ENCODE results near the gene ADCY9. TPM values are rescaled to one million over a fixed set of nuclear protein-coding genes. Genes with fewer than 3 reads are reported as not detected.
"Not testable (repeated sequence)": the region's sequence is repeated elsewhere in the genome, so short reads cannot be mapped to it uniquely, and the experiment has no call there.

Gene ADCY9
- total RNA-seq, 1 donor = 9.7 TPM

DNA sequence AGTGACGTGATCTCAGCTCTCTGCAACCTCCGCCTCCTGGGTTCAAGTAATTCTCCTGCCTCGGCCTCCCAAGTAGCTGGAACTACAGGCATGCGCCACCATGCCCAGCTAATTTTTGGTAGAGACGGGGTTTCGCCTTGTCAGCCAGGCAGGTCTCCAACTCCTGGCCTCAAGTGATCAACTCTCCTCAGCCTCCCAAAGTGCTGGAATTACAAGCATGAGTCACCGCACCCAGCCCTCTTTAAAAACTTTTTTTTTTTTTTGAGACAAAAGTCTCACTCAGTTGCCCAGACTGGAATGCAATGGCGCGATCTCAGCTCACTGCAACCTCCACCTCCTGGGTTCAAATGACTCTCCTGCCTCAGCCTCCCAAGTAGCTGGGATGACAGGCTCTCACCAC lies 43.1 kb downstream of the ADCY9 start:
- H3K4me1 ChIP-seq (ENCODE audit: insufficient read depth, low read length); H3K9me3 ChIP-seq (ENCODE audit: low read depth, low read length); H3K27me3 ChIP-seq (ENCODE audit: insufficient read depth, low read length); H3K4me3 ChIP-seq (ENCODE audit: low read length): not testable (repeated sequence)

DNA sequence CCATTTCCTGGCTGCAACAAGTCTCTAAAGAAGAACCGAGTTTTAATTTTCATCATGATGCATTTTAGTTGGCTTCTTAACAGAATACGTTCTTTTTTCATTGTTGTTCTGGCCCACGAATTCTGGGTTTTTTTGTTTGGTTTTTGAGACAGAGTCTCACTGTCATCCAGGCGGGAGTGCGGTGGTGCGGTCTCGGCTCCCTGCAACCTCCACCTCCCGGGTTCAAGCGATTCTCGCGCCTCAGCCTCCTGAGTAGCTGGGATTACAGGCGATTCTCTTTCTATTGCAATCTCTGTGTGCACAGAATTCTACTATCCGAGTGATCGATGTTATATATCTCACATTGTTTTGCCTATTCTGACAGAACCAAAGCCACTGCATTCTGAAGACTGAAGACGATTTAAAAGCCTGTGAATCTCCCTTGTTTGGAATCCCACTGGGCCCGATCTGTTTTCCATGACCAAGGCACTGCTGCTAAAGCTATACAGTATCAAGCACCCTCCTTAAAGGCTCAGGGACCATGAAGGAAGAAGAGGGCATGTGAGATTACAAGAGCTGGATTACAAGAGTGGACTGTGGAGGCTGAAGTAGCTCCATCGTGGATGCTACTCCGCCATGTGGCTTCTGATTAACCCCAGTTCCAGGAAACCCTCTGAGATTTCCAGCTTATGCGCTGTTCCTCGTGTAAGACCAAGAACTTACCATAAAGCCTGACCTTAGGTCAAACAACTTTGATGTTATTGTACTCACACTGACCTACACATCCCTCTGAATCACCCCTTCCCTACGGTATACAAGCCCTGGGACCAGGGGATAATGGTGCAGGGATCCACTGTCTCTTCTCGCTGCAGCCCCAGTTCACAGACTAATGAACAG lies 44.3 kb downstream of the ADCY9 start:
- Histone ChIP-seq H3K27me3 (ENCODE audit: insufficient read depth, low read length) (no peaks in the 10 kb centered on the region), H3K4me3 (ENCODE audit: low read length) (no peak overlapping the region), H3K4me1 (ENCODE audit: insufficient read depth, low read length) (no peaks in the 10 kb centered on the region), H3K9me3 (ENCODE audit: low read depth, low read length) (no peaks in the 10 kb centered on the region)

DNA sequence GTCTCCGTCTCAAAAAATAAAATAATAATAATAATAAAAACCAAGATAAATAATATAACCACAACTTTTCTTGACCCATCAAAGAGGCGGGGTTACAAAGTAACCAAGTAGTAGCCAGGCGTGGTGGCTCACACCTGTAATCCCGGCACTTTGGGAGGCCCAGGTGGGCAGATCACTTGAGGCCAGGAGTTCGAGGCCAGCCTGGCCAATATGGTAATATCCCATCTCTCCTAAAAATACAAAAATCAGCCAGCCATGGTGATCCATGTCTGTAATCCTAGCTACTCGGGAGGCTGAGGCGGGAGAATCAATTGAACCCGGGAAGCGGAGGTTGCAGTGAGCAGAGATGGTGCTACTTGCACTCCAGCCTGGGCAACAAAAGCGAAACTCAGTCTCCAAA lies 45.3 kb downstream of the ADCY9 start:
- Histone ChIP-seq H3K4me1 (ENCODE audit: insufficient read depth, low read length) (no peaks in the 10 kb centered on the region), H3K9me3 (ENCODE audit: low read depth, low read length) (no peaks in the 10 kb centered on the region), H3K27me3 (ENCODE audit: insufficient read depth, low read length) (no peaks in the 10 kb centered on the region), H3K4me3 (ENCODE audit: low read length) (no peak overlapping the region)

DNA sequence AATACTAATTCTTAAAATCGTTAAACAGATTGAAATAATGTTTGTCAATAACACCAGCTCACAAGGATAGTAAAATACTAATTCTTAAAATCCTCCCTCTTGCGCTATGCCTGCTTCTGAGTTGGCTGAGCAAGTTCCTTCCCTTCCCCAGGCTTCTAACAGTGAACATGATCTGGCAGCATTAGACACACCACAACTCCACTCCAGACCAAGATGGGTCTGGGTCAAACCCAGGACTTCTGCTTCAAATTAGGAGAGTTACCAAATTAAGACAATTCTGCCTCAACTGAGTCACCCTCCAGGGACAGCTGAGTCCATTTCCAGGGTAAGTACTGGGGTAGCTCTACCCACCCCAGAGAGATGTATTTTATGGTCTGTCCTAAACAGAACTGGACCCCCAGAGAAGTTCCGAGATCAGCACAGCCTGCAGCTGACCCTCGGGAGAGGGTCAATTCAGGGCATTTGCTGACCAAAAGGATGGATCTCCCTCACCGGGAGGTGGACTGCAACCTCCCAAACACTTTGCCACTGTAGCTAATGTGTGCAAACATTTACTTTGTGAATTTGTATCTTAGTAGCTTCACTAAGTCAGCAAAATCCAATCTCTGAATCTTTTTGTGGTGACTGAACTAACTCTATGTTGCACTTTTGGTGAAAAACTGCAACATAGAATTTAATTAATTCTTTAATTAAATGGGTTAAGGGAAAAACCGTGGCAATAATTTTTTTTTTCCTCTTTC lies 48.8 kb downstream of the ADCY9 start:
- Histone ChIP-seq H3K27me3 (ENCODE audit: insufficient read depth, low read length) (no peaks in the 10 kb centered on the region), H3K4me3 (ENCODE audit: low read length) (no peak overlapping the region), H3K4me1 (ENCODE audit: insufficient read depth, low read length) (peaks cover 11% of the 10 kb centered on the region), H3K9me3 (ENCODE audit: low read depth, low read length) (peaks cover 2% of the 10 kb centered on the region)

DNA sequence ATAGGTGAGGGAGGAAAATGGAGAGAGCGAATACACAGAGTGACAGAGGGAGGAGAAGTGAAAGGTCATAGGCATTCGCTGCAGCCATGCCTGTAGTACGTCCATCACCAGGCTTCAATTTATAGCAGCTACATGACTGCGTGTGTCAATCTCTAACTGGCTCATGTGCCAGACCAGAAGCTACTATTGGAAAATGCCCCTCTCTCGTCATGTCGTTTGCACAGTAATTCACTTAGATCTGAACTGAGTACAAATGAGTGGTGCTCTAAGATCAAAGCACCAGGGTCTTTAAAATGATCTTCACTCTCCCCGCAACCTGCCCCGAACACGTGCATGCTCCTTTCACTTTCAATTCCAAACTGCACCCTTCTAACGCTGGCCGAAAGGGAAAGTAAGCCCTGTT lies 51.3 kb downstream of the ADCY9 start:
- no peaks in the 10 kb centered on the region for H3K27me3 ChIP-seq (ENCODE audit: insufficient read depth, low read length)
- peaks cover 16% of the 10 kb centered on the region for H3K4me1 ChIP-seq (ENCODE audit: insufficient read depth, low read length)
- H3K9me3 ChIP-seq (ENCODE audit: low read depth, low read length) = peaks cover 24% of the 10 kb centered on the region
- peak overlapping the region; percentile 24 for H3K4me3 ChIP-seq (ENCODE audit: low read length)

DNA sequence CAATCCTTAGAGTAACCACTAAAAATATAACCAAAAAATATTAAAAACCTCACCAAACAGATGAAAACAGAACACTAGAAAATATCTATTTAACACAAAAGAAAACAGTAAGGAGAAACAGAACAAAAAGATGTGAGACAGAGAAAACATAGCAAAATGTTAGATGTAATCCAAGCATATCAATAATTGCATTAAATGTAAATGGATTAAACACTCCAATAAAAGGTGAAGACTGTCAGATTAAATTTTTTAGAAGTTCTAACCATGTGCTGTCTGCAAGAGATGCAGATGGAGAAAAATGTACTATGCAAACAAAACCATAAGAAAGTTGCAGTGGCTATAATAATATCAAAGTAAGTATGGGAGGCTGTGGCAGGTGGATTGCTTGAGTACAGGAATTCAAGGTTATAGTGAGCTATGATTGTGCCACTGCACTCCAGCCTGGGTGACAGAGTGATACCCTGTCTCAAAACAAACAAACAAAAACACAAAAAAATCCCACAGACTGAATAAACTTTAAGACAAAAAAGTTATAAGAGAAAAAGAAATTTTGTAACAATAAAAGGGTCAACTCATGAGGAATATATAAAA lies 53.9 kb downstream of the ADCY9 start:
- peaks cover 24% of the 10 kb centered on the region for H3K9me3 ChIP-seq (ENCODE audit: low read depth, low read length)
- no peaks in the 10 kb centered on the region for H3K27me3 ChIP-seq (ENCODE audit: insufficient read depth, low read length)

DNA sequence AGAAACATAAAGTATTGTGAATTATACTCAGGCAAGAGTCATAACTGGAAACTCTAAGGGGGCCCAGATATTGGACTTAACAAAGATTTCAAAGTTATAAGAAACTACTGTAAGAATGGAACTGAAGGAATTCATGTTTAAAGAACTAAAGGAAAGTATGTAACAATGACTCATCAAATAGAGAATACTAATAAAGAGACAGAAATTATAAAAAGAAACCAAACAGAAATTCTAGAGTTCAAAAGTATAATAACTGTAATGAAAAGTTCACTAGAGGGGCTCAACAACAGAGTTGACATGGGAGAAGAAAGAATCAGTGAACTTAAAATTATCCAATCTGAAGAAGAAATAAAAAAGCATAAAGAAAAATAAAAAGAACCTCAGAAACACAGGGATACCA lies 55.4 kb downstream of the ADCY9 start:
- Histone ChIP-seq H3K4me1 (ENCODE audit: insufficient read depth, low read length) (peaks cover 23% of the 10 kb centered on the region), H3K9me3 (ENCODE audit: low read depth, low read length) (peaks cover 24% of the 10 kb centered on the region), H3K4me3 (ENCODE audit: low read length) (no peak overlapping the region), H3K27me3 (ENCODE audit: insufficient read depth, low read length) (no peaks in the 10 kb centered on the region)

More for the DNA sequence above, 53.9 kb downstream of the ADCY9 start:
- peaks cover 22% of the 10 kb centered on the region for H3K4me1 ChIP-seq (ENCODE audit: insufficient read depth, low read length)
- H3K4me3 ChIP-seq (ENCODE audit: low read length) = no peak overlapping the region

DNA sequence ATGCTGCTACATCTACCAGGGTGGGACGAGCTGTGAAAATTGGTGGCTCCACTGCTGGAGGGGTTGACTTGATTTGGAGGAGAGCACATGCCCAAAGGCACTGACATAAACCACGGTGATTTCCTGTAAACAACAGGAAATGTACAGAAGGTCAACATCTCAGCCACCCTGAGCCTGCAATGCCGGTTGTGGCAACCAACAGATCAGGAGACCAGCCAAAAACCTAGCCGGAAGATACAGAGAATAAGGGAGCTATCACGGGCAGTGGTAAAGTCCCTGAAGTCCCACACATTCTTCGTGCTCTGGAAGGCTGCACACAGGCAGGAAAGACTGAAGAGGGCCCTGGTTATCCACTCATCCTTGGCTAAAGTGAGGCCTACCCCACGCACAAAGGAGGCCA lies 56.2 kb downstream of the ADCY9 start:
- no peaks in the 10 kb centered on the region for H3K27me3 ChIP-seq (ENCODE audit: insufficient read depth, low read length)
- no peak overlapping the region for H3K4me3 ChIP-seq (ENCODE audit: low read length)
- peaks cover 20% of the 10 kb centered on the region for H3K4me1 ChIP-seq (ENCODE audit: insufficient read depth, low read length)
- H3K9me3 ChIP-seq (ENCODE audit: low read depth, low read length) = peaks cover 24% of the 10 kb centered on the region

DNA sequence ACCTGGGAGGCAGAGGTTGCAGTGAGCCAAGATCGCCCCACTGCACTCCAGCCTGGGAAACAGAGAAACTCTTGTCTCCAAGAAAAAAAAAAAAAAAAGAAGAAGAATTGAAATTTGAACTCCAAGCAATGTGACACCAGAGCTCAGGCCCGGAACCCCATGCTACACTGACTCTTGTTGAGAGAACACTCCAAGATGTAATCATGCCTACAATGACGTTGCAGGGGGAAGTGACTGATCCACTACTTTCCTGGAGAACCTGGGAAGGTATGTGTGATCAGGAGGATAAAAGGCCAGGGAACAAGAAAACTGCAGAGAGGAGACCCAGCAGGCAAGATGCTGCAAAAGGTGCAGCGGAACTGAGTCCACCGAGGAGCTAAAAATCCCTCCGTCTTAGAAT lies 57.9 kb downstream of the ADCY9 start:
- Histone ChIP-seq H3K9me3 (ENCODE audit: low read depth, low read length) (peaks cover 24% of the 10 kb centered on the region), H3K4me3 (ENCODE audit: low read length) (no peak overlapping the region), H3K4me1 (ENCODE audit: insufficient read depth, low read length) (peaks cover 28% of the 10 kb centered on the region), H3K27me3 (ENCODE audit: insufficient read depth, low read length) (no peaks in the 10 kb centered on the region)

DNA sequence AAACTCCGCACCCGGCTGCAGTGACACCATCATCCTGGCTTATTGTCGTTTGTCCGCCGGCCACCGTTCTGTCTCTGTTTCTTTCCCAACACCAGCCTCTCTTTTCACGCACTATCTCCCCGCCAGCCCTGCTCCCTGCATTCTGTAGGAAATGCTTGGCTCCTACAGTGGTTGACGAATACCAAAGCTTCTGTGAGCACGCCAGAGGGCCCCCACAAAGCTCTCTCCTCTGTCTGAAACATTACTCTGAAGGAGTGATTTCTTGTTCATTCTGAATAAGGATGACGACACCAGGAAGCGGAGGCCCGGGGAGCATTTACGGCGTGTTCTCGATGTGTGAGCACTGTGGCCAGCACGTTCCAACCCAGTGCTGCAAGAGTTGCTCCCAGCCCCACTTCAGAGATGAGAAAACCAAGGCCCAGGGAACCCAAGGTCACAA lies 58.8 kb downstream of the ADCY9 start:
- no peaks in the 10 kb centered on the region for H3K27me3 ChIP-seq (ENCODE audit: insufficient read depth, low read length)
- peaks cover 22% of the 10 kb centered on the region for H3K9me3 ChIP-seq (ENCODE audit: low read depth, low read length)
- peaks cover 37% of the 10 kb centered on the region for H3K4me1 ChIP-seq (ENCODE audit: insufficient read depth, low read length)
- H3K4me3 ChIP-seq (ENCODE audit: low read length) = no peak overlapping the region

DNA sequence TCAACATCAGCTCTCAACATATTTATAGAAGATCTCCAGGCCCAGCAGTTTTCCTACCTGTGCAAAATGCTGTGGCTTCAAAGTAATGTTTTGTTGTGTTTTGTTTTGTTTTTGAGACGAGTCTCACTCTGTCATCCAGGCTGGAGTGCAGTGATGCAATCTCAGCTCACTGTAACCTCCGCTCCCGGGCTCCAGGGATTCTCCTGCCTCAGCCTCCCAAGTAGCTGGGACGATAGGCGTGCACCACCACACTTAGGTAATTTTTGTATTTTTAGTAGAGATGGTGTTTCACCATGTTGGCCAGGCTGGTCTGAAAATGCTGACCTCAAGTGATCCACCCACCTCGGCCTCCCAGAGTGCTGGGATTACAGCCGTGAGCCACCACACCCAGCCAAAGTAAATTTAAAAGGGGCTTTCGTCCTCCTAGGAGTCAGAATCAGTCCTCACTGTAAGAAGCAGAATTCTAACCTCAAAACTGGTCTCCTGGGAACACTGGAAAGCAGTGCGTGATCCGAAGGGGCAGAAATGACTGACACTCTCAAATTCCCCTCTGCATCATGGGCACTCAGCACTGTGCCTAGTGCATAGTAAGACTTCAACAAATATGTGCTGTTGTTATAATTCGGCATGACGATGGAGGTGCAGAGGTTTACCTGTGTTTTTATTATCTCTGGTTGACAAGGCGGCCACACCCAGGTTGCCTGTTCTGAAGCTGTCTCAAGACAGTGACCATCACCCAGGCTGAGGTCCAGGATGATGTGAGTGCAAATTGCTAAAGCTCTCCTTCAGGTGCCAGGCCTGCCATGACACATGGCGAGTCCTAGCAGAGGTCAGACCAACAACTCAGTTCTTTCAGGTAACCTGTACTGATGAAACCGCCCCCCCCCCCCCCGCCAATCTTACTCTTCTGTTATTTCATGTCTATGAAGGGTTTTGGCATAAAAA lies 59.8 kb downstream of the ADCY9 start:
- peaks cover 42% of the 10 kb centered on the region for H3K4me1 ChIP-seq (ENCODE audit: insufficient read depth, low read length)
- H3K27me3 ChIP-seq (ENCODE audit: insufficient read depth, low read length) = no peaks in the 10 kb centered on the region
- peaks cover 12% of the 10 kb centered on the region for H3K9me3 ChIP-seq (ENCODE audit: low read depth, low read length)
- H3K4me3 ChIP-seq (ENCODE audit: low read length) = no peak overlapping the region

DNA sequence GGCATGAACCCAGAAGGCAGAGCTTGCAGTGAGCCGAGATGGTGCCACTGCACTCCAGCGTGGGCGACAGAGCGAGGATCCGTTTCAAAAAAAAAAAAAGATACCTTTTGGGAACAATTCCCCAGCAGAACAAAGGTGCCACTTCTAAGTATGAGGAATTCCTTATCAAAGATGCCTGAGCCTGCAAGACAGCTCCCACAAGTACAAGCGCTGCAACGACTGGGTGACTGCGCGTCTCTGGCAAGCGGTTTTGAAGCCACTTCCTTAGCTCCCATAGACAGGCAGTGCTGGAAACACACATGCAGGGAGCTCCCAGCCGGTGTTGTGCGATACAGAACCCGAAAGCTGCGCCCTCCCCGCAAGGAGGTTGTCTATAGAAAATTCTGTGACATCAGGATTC lies 60.5 kb downstream of the ADCY9 start:
- Histone ChIP-seq H3K27me3 (ENCODE audit: insufficient read depth, low read length) (no peaks in the 10 kb centered on the region), H3K4me1 (ENCODE audit: insufficient read depth, low read length) (peaks cover 42% of the 10 kb centered on the region), H3K9me3 (ENCODE audit: low read depth, low read length) (peaks cover 5% of the 10 kb centered on the region), H3K4me3 (ENCODE audit: low read length) (no peak overlapping the region)

DNA sequence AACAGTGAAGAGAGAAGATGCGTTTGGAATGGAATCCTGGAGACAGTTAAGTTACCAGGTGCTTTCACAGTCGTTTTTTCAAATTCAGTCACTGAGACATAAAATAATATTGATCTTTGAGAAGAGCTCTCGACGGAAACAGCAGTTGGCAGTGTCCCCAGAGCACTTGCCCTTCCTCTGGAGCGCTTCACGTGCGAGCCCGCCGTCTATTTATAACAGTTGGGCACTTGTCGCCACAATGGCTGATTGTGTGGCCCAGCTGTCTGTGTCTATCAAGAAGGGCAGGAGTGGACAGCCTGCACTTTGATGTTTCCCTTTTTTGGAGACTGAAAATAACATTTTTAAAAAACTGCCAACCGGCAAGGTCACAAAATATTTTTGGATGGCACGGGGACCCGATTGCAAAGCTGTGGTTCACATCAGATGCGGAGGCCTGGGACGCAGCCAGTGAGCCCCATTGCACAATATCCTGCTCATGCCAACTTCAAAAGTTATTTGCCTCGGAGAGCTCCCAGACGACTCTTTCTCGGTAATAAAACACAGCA lies 62.9 kb downstream of the ADCY9 start:
- Histone ChIP-seq H3K4me3 (ENCODE audit: low read length) (no peak overlapping the region), H3K4me1 (ENCODE audit: insufficient read depth, low read length) (peaks cover 31% of the 10 kb centered on the region), H3K9me3 (ENCODE audit: low read depth, low read length) (no peaks in the 10 kb centered on the region), H3K27me3 (ENCODE audit: insufficient read depth, low read length) (no peaks in the 10 kb centered on the region)

DNA sequence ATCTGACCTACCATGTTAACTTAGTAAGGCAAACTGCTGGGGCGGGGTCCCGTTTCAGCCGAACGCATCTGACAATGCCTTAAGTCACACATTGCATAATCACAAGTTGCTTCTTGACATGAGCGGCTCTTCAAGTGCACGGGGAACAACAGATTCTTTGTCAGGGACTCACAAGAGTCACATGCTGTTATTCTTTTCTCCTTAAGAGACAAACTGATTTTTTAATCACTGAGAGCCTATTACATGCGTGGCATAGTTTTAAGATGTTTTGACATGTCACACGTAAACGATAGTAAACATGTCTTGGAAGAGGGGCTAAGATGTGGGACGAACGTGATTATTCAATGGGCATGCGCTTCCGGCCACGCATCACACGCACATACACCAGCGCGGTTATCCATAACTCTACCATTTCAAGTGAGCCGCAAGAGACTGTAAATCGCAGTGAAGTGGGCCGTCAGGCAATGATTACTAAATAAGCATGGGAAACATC lies 63.4 kb downstream of the ADCY9 start:
- Histone ChIP-seq H3K9me3 (ENCODE audit: low read depth, low read length) (no peaks in the 10 kb centered on the region), H3K4me3 (ENCODE audit: low read length) (no peak overlapping the region), H3K4me1 (ENCODE audit: insufficient read depth, low read length) (peaks cover 31% of the 10 kb centered on the region), H3K27me3 (ENCODE audit: insufficient read depth, low read length) (no peaks in the 10 kb centered on the region)

Data from mononuclear cell (primary cell).